GM12878 (cell line): Measurements from ENCODE around the gene ZNF429.
"Not testable (repeated sequence)": the region's sequence is repeated elsewhere in the genome, so short reads cannot be mapped to it uniquely, and the experiment has no call there.

ENCODE experiments used
- CBX5 ChIP-seq: sonication (generic); IDR thresholded peaks from 2 replicates; pipeline ENCODE4 v1.6.1; 2016; ENCODE audit warnings: low read depth, moderate library complexity, mild to moderate bottlenecking, inconsistent platforms
- ESRRA ChIP-seq: IDR thresholded peaks from 2 replicates; pipeline ENCODE4 v1.6.1; 2012; ENCODE audit warnings: mild to moderate bottlenecking, low read length, improper control_type of control experiment
- EZH2 ChIP-seq: IDR thresholded peaks from 2 replicates; pipeline ENCODE4 v1.6.1; 2012; ENCODE audit warnings: low read depth, mild to moderate bottlenecking, control low read depth, inconsistent platforms, low read length, borderline replicate concordance; ENCODE audit not compliant: control insufficient read depth
- KDM1A ChIP-seq: fragments of 200-600 bp; sonication (generic); IDR thresholded peaks from 2 replicates; pipeline ENCODE4 v1.6.1; 2016; ENCODE audit warnings: borderline replicate concordance
- RELA ChIP-seq: fragments of 450-650 bp; IDR thresholded peaks from 2 replicates; pipeline ENCODE4 v1.8.0; 2014; ENCODE audit warnings: borderline replicate concordance; ENCODE audit not compliant: partially characterized antibody
- ZNF217 ChIP-seq: fragments of 450-650 bp; IDR thresholded peaks from 2 replicates; pipeline ENCODE4 v1.6.1; 2017; ENCODE audit warnings: antibody characterized with exemption, mild to moderate bottlenecking
- TF ChIP-seq, protein P1 (sequence below): fragments of 450-650 bp; IDR thresholded peaks from 2 replicates; pipeline ENCODE4 v1.6.1; 2014; ENCODE audit warnings: mild to moderate bottlenecking
- TF ChIP-seq, protein P2 (sequence below), 3 experiments: IDR thresholded peaks in 2 of 3; conservative IDR thresholded peaks in 1 of 3; 2 replicates each; pipeline ENCODE4 v1.5.1; 2011; ENCODE audit warnings: low read depth in 3 of 3, low read length in 3 of 3, mild to moderate bottlenecking in 3 of 3, control low read depth in 2 of 3, moderate library complexity in 2 of 3, inconsistent platforms in 1 of 3, mixed read lengths in 1 of 3; ENCODE audit not compliant: control insufficient read depth in 2 of 3, insufficient read depth in 1 of 3; ENCODE audit errors: extremely low read depth in 1 of 3

DNA sequence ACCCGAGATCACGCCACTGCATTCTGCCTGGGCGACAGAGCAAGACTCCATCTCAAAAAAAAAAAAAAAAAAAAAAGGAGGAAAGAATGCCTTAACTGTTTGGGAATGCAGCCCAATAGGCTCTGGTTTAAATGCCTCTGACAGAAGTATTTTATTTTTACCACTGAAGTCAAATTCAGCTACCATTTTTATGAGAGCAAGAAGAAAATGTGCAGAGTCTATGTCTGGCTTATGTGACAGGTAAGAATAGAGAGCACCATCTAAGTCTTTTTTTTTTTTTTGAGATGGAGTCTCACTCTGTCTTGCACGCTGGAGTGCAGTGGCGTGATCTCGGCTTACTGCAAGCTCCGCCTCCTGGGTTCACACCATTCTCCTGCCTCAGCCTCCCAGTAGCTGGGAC, 7.2 kb downstream of the ZNF429 start:
- TF ChIP-seq EZH2, ZNF217, KDM1A, CBX5, ESRRA, RELA: not testable (repeated sequence)
- TF ChIP-seq, protein P1, sequence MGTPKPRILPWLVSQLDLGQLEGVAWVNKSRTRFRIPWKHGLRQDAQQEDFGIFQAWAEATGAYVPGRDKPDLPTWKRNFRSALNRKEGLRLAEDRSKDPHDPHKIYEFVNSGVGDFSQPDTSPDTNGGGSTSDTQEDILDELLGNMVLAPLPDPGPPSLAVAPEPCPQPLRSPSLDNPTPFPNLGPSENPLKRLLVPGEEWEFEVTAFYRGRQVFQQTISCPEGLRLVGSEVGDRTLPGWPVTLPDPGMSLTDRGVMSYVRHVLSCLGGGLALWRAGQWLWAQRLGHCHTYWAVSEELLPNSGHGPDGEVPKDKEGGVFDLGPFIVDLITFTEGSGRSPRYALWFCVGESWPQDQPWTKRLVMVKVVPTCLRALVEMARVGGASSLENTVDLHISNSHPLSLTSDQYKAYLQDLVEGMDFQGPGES, result not testable (repeated sequence)
- TF ChIP-seq, protein P2, sequence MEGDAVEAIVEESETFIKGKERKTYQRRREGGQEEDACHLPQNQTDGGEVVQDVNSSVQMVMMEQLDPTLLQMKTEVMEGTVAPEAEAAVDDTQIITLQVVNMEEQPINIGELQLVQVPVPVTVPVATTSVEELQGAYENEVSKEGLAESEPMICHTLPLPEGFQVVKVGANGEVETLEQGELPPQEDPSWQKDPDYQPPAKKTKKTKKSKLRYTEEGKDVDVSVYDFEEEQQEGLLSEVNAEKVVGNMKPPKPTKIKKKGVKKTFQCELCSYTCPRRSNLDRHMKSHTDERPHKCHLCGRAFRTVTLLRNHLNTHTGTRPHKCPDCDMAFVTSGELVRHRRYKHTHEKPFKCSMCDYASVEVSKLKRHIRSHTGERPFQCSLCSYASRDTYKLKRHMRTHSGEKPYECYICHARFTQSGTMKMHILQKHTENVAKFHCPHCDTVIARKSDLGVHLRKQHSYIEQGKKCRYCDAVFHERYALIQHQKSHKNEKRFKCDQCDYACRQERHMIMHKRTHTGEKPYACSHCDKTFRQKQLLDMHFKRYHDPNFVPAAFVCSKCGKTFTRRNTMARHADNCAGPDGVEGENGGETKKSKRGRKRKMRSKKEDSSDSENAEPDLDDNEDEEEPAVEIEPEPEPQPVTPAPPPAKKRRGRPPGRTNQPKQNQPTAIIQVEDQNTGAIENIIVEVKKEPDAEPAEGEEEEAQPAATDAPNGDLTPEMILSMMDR (IDR thresholded peaks at IDR 0.05 in 2 of 3, conservative IDR thresholded peaks at IDR 0.05 in 1 of 3; ENCODE audit: control insufficient read depth in 2 of 3, extremely low read depth in 1 of 3, insufficient read depth in 1 of 3, low read depth in 3 of 3, low read length in 3 of 3), result not testable (repeated sequence)
